GM18511 (cell line): ENCODE results near the gene OR2T6.
"Not testable (repeated sequence)": the region's sequence is repeated elsewhere in the genome, so short reads cannot be mapped to it uniquely, and the experiment has no call there.

Experiments used
- ATAC-seq: cut with Tn5 transposase; IDR thresholded peaks from one replicate; pipeline ENCODE4 v1.9.1; 2021; ENCODE audit warnings: mild to moderate bottlenecking, moderate library complexity; ENCODE audit not compliant: unreplicated experiment

OR2T6 gene

GRCh38 chr1:248375446-248375845 lies at the start of gene OR2T6:
Gene OR2T6, plus strand, starts transcription at chr1:248375746. Its CDS starts 11,863 bp downstream, at chr1:248387609.
- ATAC-seq = no peak

GRCh38 chr1:248343451-248343850 lies 32.1 kb upstream of the OR2T6 start:
- ATAC-seq = no peak

- no peak for ATAC-seq
These were observed 27.1 kb upstream of the OR2T6 start, which contains the start of gene OR14C36 for GRCh38 chr1:248348475-248348874. Gene OR14C36, plus strand, starts transcription at chr1:248348775. Its CDS starts 0 bp downstream, at chr1:248348775.

GRCh38 chr1:248359415-248359814 lies 16.1 kb upstream of the OR2T6 start:
- no peak for ATAC-seq

- no peak for ATAC-seq
These were observed 14.3 kb upstream of the OR2T6 start, which contains the start of gene OR2T4 for GRCh38 chr1:248361121-248361715. Gene OR2T4, plus strand, starts transcription at chr1:248361665. Its CDS starts 0 bp downstream, at chr1:248361665.

GRCh38 chr1:248366609-248367008 lies 8.9 kb upstream of the OR2T6 start:
- no peak for ATAC-seq

GRCh38 chr1:248372394-248372793 lies 3.2 kb upstream of the OR2T6 start:
- ATAC-seq = no peak

GRCh38 chr1:248373761-248374160 lies 1.8 kb upstream of the OR2T6 start:
- ATAC-seq = no peak

GRCh38 chr1:248376916-248377315 lies 1.4 kb downstream of the OR2T6 start:
- ATAC-seq = no peak

- ATAC-seq = no peak
These were observed 5.3 kb downstream of the OR2T6 start for GRCh38 chr1:248380854-248381253.

GRCh38 chr1:248388426-248388825 lies 12.9 kb downstream of the OR2T6 start:
- no peak for ATAC-seq

- no peak for ATAC-seq
These were observed 17.5 kb downstream of the OR2T6 start for GRCh38 chr1:248393050-248393449.

- no peak for ATAC-seq
These were observed 27.2 kb downstream of the OR2T6 start, which contains the start of gene OR2T1 for GRCh38 chr1:248402748-248403147. Gene OR2T1, plus strand, starts transcription at chr1:248403048. Its CDS starts 3,100 bp downstream, at chr1:248406148.

GRCh38 chr1:248404024-248404423 lies 28.5 kb downstream of the OR2T6 start:
- ATAC-seq = no peak

GRCh38 chr1:248406721-248407692 lies 31.5 kb downstream of the OR2T6 start:
- no peak for ATAC-seq

- peak; percentile 61 for ATAC-seq
These were observed 40.7 kb downstream of the OR2T6 start for GRCh38 chr1:248416226-248416625.

- no peak for ATAC-seq
These were observed 42.3 kb downstream of the OR2T6 start for GRCh38 chr1:248417854-248418253.

- no peak for ATAC-seq
These were observed 45.8 kb downstream of the OR2T6 start for GRCh38 chr1:248421384-248421783.

- peak; percentile 68 for ATAC-seq
These were observed 52.1 kb downstream of the OR2T6 start for GRCh38 chr1:248427526-248428191.

- ATAC-seq = peak; percentile 99
These were observed 52.6 kb downstream of the OR2T6 start for GRCh38 chr1:248428192-248428533.

GRCh38 chr1:248431683-248432082 lies 56.1 kb downstream of the OR2T6 start:
- ATAC-seq = not testable (repeated sequence)
